GM12878 (cell line): ENCODE data around the gene MAP3K1. TPM values are rescaled to one million over a fixed set of nuclear protein-coding genes. Genes with fewer than 3 reads are reported as not detected.
A peak's percentile ranks its signal among the peaks of the same experiment; 100 is the strongest.

Experiments
- ASH2L ChIP-seq: fragments of 300-600, 200-600 bp; sonication (generic); IDR thresholded peaks from 2 replicates; pipeline ENCODE4 v1.6.1; 2017; ENCODE audit warnings: low read depth, mild to moderate bottlenecking, borderline replicate concordance
- BHLHE40 ChIP-seq, 2 experiments: fragments of 450-650 bp in 1 of 2; IDR thresholded peaks; 2 replicates each; pipeline ENCODE4 v1.6.1; 2011 to 2017; ENCODE audit warnings: low read depth in 2 of 2, borderline replicate concordance in 1 of 2, improper control_type of control experiment in 1 of 2, low read length in 1 of 2, mild to moderate bottlenecking in 1 of 2
- CBX3 ChIP-seq: fragments of 200-600 bp; sonication (generic); IDR thresholded peaks from 2 replicates; pipeline ENCODE4 v1.6.1; 2016; ENCODE audit warnings: low read depth, borderline replicate concordance
- CHD4 ChIP-seq: fragments of 200-600 bp; sonication (generic); IDR thresholded peaks from 2 replicates; pipeline ENCODE4 v1.6.1; 2016; ENCODE audit warnings: mild to moderate bottlenecking
- CREB1 ChIP-seq: IDR thresholded peaks from 2 replicates; pipeline ENCODE4 v1.6.1; 2012; ENCODE audit warnings: low read depth, mild to moderate bottlenecking, inconsistent platforms
- DPF2 ChIP-seq: fragments of 450-650 bp; IDR thresholded peaks from 2 replicates; pipeline ENCODE4 v1.6.1; 2017; ENCODE audit warnings: mild to moderate bottlenecking
- EED ChIP-seq: sonication (generic); IDR thresholded peaks from 2 replicates; pipeline ENCODE4 v1.6.1; 2016; ENCODE audit warnings: antibody characterized with exemption, low read depth
- GABPA ChIP-seq: IDR thresholded peaks from 2 replicates; pipeline ENCODE4 v1.6.1; 2014; ENCODE audit warnings: antibody characterized with exemption, low read depth, mild to moderate bottlenecking, inconsistent platforms
- HCFC1 ChIP-seq: fragments of 150-350 bp; IDR thresholded peaks from 2 replicates; pipeline ENCODE4 v1.6.1; 2014; ENCODE audit warnings: low read length
- HDAC2 ChIP-seq: fragments of 200-600 bp; sonication (generic); IDR thresholded peaks from 2 replicates; pipeline ENCODE4 v1.6.1; 2017
- HDAC6 ChIP-seq: fragments of 200-600 bp; sonication (generic); IDR thresholded peaks from one replicate; pipeline ENCODE4 v1.8.0; 2017; ENCODE audit warnings: antibody characterized with exemption; ENCODE audit not compliant: unreplicated experiment
- JUNB ChIP-seq: IDR thresholded peaks from 2 replicates; pipeline ENCODE4 v1.6.1; 2016; ENCODE audit warnings: antibody characterized with exemption, mild to moderate bottlenecking
- LARP7 ChIP-seq: fragments of 450-650 bp; IDR thresholded peaks from 2 replicates; pipeline ENCODE4 v1.6.1; 2017; ENCODE audit warnings: mild to moderate bottlenecking
- MYB ChIP-seq: fragments of 150-350 bp; IDR thresholded peaks from 2 replicates; pipeline ENCODE4 v1.6.1; 2014; ENCODE audit warnings: mild to moderate bottlenecking, low read depth, low read length, borderline replicate concordance
- NFYA ChIP-seq: IDR thresholded peaks from 2 replicates; pipeline ENCODE4 v1.6.1; 2011; ENCODE audit warnings: low read depth, mild to moderate bottlenecking, low read length, improper control_type of control experiment, borderline replicate concordance
- NR2C1 ChIP-seq: fragments of 450-650 bp; IDR thresholded peaks from 2 replicates; pipeline ENCODE4 v1.6.1; 2017; ENCODE audit warnings: antibody characterized with exemption, mild to moderate bottlenecking, moderate library complexity
- PAX5 ChIP-seq: IDR thresholded peaks from 2 replicates; pipeline ENCODE4 v1.6.1; 2011; ENCODE audit warnings: low read depth, low read length, borderline replicate concordance
- POU2F2 ChIP-seq: IDR thresholded peaks from 3 replicates; pipeline ENCODE4 v1.6.1; 2011; ENCODE audit warnings: low read depth, mild to moderate bottlenecking, low read length, borderline replicate concordance
- RAD51 ChIP-seq: fragments of 450-650 bp; IDR thresholded peaks from 2 replicates; pipeline ENCODE4 v1.6.1; 2016; ENCODE audit warnings: moderate library complexity, mild to moderate bottlenecking, inconsistent platforms
- RBBP5 ChIP-seq: fragments of 200-600 bp; sonication (generic); conservative IDR thresholded peaks from 2 replicates; pipeline ENCODE4 v1.6.1; 2016
- SMAD5 ChIP-seq: IDR thresholded peaks from 2 replicates; pipeline ENCODE4 v1.6.1; 2016; ENCODE audit warnings: antibody characterized with exemption, low read depth
- SREBF1 ChIP-seq: IDR thresholded peaks from 2 replicates; pipeline ENCODE4 v1.6.1; 2012; ENCODE audit warnings: mild to moderate bottlenecking, low read length
- TARDBP ChIP-seq: IDR thresholded peaks from 2 replicates; pipeline ENCODE4 v1.6.1; 2016; ENCODE audit warnings: borderline replicate concordance
- TBL1XR1 ChIP-seq: IDR thresholded peaks from 2 replicates; pipeline ENCODE4 v1.6.1; 2012; ENCODE audit warnings: low read depth, low read length, improper control_type of control experiment
- TCF7 ChIP-seq: IDR thresholded peaks from 2 replicates; pipeline ENCODE4 v1.6.1; 2014; ENCODE audit warnings: antibody characterized with exemption, borderline replicate concordance
- YY1 ChIP-seq: IDR thresholded peaks from 2 replicates; pipeline ENCODE4 v1.6.1; 2011; ENCODE audit warnings: low read depth, mild to moderate bottlenecking, low read length
- ZNF217 ChIP-seq: fragments of 450-650 bp; IDR thresholded peaks from 2 replicates; pipeline ENCODE4 v1.6.1; 2017; ENCODE audit warnings: antibody characterized with exemption, mild to moderate bottlenecking
- ZNF274 ChIP-seq: IDR thresholded peaks from one replicate; pipeline ENCODE4 v1.8.0; 2011; ENCODE audit not compliant: insufficient read length, insufficient read depth
- polyA plus RNA-seq, 11 experiments: library from polyadenylated mRNA; depleted of rRNA in 4 of 11; unstranded in 6 of 11; stranded (reverse) in 5 of 11; fragments of >200 nt; fragmentation: Nextera tagmentation in 4 of 11; fragmentation: Illumina TruSeq in 1 of 11; extraction: Ambion mirVana in 4 of 11; extraction: Trizol in 1 of 11; gene quantifications; 1 replicate in 1 of 11; 2 replicates in 10 of 11; pipeline versions ENCODE4 v1.2.1 to v1.2.3, GENCODE V29; 2011 to 2016; ENCODE audit warnings: inconsistent platforms in 2 of 11, missing spikeins in 2 of 11, low read depth in 1 of 11
- total RNA-seq, 4 experiments: library from RNA; depleted of rRNA in 3 of 4; stranded (reverse); fragments of >200 nt in 3 of 4; fragmentation: Illumina TruSeq in 1 of 4; extraction: Trizol in 1 of 4; gene quantifications; 2 replicates each; pipeline versions ENCODE4 v1.2.1 to v1.2.3, GENCODE V29; 2013 to 2021
- TF ChIP-seq, protein P1 (sequence below): IDR thresholded peaks from 2 replicates; pipeline ENCODE4 v1.6.1; 2012; ENCODE audit warnings: low read depth, low read length, improper control_type of control experiment
- TF ChIP-seq, protein P2 (sequence below): IDR thresholded peaks from 2 replicates; pipeline ENCODE4 v1.6.1; 2011; ENCODE audit warnings: low read depth, low read length, improper control_type of control experiment, borderline replicate concordance
- TF ChIP-seq, protein P3 (sequence below): IDR thresholded peaks from 2 replicates; pipeline ENCODE4 v1.6.1; 2011; ENCODE audit warnings: borderline replicate concordance, low read depth, mild to moderate bottlenecking, moderate library complexity, low read length; ENCODE audit not compliant: insufficient read depth, poor library complexity, severe bottlenecking
- TF ChIP-seq, protein P4 (sequence below), 3 experiments: IDR thresholded peaks in 2 of 3; conservative IDR thresholded peaks in 1 of 3; 2 replicates each; pipeline ENCODE4 v1.5.1; 2011; ENCODE audit warnings: low read depth in 3 of 3, low read length in 3 of 3, mild to moderate bottlenecking in 3 of 3, control low read depth in 2 of 3, moderate library complexity in 2 of 3, inconsistent platforms in 1 of 3, mixed read lengths in 1 of 3; ENCODE audit not compliant: control insufficient read depth in 2 of 3, insufficient read depth in 1 of 3; ENCODE audit errors: extremely low read depth in 1 of 3

Gene MAP3K1
- total and polyA plus RNA-seq, 10 of the 15 experiments (the other 5 are each of a cell fraction or from before 2014, with no cell fraction given) = 7.5 to 24.6 (median 12.6) TPM

DNA sequence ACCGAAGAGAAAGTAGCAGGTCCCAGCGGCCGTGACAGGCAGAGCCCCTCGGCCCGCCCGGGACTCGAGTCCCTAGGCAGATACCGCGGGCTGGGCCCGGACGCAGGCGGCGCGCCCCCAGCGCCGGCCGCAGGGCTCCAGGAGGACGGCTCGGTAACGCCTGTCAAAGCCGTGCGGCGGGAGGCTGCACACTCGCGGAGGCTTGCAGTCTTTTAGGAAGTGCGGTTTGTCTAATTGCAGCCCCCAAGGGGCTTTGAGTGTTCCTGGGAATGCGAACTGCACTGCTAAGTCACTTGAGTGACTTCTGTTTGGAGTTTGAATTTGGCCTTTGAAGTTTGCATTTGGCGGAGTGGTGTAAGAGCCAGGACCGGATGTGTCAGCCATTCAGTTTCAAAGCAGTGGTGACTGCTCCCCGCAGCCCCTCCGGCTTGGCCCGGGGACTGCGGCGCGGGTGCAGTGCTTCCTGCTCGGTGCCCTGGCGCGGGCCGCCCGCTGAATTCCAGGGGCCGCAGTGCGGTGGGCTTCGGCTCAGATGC is 1.3 kb downstream of the MAP3K1 start (continued):
- peak; percentile 31; the same call in 1 of the 2 replicates for TF ChIP-seq TCF7
- no peak for TF ChIP-seq RAD51
- TF ChIP-seq HDAC2 = no peak
- no peak for TF ChIP-seq ASH2L
- no peak for TF ChIP-seq SREBF1
- no peak for TF ChIP-seq CREB1
- no peak for TF ChIP-seq ZNF274
- no peak; the same call in 1 of the 2 replicates for TF ChIP-seq DPF2
- no peak for TF ChIP-seq RBBP5
- peak in 1 of 2 experiments; percentile 11; a peak in 1 of 4 replicates for TF ChIP-seq BHLHE40 (IDR thresholded peaks at IDR 0.05; ENCODE audit: borderline replicate concordance in 1 of 2, low read depth in 2 of 2, low read length in 1 of 2)
- TF ChIP-seq, protein P1, sequence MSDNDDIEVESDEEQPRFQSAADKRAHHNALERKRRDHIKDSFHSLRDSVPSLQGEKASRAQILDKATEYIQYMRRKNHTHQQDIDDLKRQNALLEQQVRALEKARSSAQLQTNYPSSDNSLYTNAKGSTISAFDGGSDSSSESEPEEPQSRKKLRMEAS = no peak
- TF ChIP-seq, protein P2, sequence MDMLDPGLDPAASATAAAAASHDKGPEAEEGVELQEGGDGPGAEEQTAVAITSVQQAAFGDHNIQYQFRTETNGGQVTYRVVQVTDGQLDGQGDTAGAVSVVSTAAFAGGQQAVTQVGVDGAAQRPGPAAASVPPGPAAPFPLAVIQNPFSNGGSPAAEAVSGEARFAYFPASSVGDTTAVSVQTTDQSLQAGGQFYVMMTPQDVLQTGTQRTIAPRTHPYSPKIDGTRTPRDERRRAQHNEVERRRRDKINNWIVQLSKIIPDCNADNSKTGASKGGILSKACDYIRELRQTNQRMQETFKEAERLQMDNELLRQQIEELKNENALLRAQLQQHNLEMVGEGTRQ = no peak
- TF ChIP-seq POU2F2 = 0 out of 3 replicates have a peak, but pooled peaks have one; percentile 54
- TF ChIP-seq CBX3 = no peak
- no peak for TF ChIP-seq HCFC1
- TF ChIP-seq NR2C1 = no peak
- TF ChIP-seq NFYA = no peak
- peak; percentile 47; the same call in 1 of the 2 replicates for TF ChIP-seq GABPA
- no peak for TF ChIP-seq HDAC6
- TF ChIP-seq SMAD5 = no peak
- TF ChIP-seq MYB = no peak
- TF ChIP-seq, protein P3, sequence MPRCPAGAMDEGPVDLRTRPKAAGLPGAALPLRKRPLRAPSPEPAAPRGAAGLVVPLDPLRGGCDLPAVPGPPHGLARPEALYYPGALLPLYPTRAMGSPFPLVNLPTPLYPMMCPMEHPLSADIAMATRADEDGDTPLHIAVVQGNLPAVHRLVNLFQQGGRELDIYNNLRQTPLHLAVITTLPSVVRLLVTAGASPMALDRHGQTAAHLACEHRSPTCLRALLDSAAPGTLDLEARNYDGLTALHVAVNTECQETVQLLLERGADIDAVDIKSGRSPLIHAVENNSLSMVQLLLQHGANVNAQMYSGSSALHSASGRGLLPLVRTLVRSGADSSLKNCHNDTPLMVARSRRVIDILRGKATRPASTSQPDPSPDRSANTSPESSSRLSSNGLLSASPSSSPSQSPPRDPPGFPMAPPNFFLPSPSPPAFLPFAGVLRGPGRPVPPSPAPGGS = no peak
- TF ChIP-seq YY1 = peak; percentile 85
- TF ChIP-seq, protein P4, sequence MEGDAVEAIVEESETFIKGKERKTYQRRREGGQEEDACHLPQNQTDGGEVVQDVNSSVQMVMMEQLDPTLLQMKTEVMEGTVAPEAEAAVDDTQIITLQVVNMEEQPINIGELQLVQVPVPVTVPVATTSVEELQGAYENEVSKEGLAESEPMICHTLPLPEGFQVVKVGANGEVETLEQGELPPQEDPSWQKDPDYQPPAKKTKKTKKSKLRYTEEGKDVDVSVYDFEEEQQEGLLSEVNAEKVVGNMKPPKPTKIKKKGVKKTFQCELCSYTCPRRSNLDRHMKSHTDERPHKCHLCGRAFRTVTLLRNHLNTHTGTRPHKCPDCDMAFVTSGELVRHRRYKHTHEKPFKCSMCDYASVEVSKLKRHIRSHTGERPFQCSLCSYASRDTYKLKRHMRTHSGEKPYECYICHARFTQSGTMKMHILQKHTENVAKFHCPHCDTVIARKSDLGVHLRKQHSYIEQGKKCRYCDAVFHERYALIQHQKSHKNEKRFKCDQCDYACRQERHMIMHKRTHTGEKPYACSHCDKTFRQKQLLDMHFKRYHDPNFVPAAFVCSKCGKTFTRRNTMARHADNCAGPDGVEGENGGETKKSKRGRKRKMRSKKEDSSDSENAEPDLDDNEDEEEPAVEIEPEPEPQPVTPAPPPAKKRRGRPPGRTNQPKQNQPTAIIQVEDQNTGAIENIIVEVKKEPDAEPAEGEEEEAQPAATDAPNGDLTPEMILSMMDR (IDR thresholded peaks at IDR 0.05 in 2 of 3, conservative IDR thresholded peaks at IDR 0.05 in 1 of 3; ENCODE audit: control insufficient read depth in 2 of 3, extremely low read depth in 1 of 3, insufficient read depth in 1 of 3, low read depth in 3 of 3, low read length in 3 of 3) = no peak
- no peak for TF ChIP-seq PAX5
- peak; percentile 56; the same call in 1 of the 2 replicates for TF ChIP-seq LARP7
- TF ChIP-seq EED = no peak
- TF ChIP-seq TARDBP = no peak
- no peak for TF ChIP-seq ZNF217
- no peak for TF ChIP-seq CHD4
- TF ChIP-seq JUNB = no peak
- TF ChIP-seq TBL1XR1 = no peak
